ENCODE measurements around the gene FHL2.

GRCh38 chr2:105379741-105380186, 19.1 kb downstream of the FHL2 start:
- TF ChIP-seq POLR2A (IDR thresholded peaks at IDR 0.05; ENCODE audit: low read length) (no peak), GATA1 (IDR thresholded peaks at IDR 0.05; ENCODE audit: low read depth, low read length) (no peak)

Measured in erythroblast (primary cell).